ENCODE results near the gene F10.

Gene F10

DNA sequence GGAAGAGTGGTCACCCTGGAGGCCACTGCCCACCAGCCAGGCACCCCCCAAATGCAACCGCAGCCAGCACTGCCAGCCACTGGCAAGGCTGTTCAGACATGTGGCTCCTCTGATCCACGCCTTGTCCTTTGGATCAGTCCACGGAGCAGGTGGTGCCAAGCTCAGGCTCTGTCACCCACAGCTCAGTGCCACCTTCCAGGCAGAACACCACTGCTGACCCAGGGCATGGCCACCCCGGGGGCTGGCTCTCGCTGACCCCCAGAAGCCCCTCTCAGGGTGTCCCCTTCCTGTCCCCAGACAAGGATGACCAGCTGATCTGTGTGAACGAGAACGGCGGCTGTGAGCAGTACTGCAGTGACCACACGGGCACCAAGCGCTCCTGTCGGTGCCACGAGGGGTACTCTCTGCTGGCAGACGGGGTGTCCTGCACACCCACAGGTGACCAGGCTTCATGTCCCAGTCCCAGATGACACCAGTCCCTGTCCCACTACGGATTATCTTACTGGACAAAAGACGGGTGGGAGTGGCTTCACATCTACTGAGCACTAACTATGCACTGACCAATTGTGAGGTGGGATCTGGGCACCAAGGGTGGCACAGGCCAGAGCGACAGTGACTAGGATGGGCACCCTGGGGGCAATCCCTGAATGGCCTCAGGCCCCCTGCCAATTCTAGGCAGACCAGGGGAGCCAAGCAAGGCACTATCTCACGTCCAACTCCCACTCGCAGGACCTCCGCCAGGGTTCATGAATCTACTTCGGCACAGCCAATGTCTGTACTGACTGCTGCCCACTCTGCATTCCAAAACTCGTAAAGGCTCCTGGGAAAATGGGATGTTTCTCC is 7.0 kb upstream of the F10 start:
- DNase-seq (ENCODE audit: low spot score) (no peak), FAIRE-seq (no peak)

DNA sequence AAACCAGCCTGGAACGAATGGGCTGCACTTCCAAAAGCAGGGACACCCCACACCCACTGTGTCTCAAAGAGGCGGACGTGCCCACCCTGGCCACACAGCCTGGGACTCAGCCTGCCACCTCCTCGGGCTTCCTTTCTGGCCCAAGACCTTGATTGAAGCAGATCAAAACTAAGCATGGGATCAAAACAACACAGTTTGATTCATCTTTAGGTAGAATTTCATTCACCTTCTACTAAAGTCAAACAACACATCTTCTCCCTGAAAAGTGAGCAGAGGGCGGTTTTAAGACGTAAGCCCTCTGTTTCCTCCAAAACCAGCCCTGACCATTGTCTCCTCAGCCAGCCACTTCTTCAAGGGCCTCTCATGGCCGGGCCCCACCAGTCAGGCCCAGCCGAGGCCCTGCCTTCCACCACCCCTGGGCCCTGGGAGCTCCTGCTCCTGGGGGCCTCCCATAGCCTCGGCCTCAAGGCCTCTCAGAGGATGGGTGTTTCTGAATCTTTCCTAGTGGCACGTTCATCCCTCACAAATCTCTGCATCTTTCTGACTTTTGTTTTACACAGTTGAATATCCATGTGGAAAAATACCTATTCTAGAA is 6.3 kb upstream of the F10 start:
- FAIRE-seq (no peak), DNase-seq (ENCODE audit: low spot score) (no peak)

DNA sequence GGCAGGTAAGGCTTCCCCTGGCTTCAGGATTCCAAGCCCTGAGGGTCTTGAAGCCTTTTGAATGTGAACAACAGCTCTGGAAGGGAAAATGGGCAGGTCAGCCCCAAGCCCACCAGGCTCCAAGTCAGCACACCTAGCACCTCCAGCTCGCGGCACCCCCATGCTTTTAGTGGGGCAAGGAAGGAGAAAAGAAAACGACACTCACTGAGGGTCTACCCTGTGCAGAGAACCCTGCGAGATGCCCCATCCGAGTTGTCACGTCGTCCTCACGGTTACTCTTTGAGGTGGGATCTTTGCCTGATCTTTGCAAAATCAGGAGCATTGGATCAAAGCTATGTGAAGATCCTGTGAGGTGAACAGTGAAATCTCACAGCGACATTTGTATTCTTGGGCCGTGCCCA is 5.7 kb upstream of the F10 start:
- no peak for FAIRE-seq
- DNase-seq (ENCODE audit: low spot score), result no peak

DNA sequence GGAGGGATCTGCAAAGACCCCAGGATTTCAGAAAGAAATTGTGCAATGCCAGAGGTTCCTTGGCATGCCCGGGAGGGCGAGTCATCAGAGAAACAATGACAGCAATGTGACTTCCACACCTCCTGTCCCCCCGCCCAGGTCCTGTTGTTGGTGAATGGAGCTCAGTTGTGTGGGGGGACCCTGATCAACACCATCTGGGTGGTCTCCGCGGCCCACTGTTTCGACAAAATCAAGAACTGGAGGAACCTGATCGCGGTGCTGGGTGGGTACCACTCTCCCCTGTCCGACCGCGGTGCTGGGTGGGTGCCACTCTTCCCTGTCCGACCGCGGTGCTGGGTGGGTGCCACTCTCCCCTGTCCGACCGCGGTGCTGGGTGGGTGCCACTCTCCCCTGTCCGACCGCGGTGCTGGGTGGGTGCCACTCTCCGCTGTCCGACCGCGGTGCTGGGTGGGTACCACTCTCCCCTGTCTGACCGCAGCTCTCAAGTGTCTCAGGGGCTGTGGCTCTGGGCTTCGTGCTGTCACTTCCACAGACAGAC is 5.2 kb upstream of the F10 start:
- DNase-seq (ENCODE audit: low spot score) (no peak), FAIRE-seq (no peak)

DNA sequence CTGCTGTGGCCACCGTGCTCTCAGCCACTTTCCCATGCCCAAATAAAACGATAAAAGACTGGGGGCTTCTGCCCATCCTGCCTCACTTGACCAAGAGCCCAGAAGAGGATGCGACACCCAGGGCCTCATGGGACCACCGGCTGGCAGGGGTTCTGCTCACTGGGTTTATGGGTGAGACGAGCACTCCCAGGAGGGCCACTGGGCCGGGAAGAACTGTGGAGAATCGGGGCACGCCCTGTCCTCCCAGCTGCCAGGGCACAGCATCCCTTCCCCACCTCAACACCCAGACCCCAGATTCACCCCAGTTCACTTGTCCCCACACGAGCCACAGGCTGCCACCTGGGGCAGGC is 4.7 kb upstream of the F10 start:
- DNase-seq (ENCODE audit: low spot score) (no peak), FAIRE-seq (no peak)

DNA sequence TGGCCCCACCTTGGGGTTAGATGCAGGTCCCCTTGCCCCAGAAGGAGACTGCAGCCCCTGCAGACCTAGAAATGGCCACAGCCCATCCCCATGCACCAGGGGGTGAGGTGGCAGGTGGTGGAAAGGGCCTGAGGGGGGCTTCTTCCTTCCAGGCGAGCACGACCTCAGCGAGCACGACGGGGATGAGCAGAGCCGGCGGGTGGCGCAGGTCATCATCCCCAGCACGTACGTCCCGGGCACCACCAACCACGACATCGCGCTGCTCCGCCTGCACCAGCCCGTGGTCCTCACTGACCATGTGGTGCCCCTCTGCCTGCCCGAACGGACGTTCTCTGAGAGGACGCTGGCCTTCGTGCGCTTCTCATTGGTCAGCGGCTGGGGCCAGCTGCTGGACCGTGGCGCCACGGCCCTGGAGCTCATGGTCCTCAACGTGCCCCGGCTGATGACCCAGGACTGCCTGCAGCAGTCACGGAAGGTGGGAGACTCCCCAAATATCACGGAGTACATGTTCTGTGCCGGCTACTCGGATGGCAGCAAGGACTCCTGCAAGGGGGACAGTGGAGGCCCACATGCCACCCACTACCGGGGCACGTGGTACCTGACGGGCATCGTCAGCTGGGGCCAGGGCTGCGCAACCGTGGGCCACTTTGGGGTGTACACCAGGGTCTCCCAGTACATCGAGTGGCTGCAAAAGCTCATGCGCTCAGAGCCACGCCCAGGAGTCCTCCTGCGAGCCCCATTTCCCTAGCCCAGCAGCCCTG is 4.2 kb upstream of the F10 start:
- DNase-seq (ENCODE audit: low spot score) (no peak), FAIRE-seq (no peak)

DNA sequence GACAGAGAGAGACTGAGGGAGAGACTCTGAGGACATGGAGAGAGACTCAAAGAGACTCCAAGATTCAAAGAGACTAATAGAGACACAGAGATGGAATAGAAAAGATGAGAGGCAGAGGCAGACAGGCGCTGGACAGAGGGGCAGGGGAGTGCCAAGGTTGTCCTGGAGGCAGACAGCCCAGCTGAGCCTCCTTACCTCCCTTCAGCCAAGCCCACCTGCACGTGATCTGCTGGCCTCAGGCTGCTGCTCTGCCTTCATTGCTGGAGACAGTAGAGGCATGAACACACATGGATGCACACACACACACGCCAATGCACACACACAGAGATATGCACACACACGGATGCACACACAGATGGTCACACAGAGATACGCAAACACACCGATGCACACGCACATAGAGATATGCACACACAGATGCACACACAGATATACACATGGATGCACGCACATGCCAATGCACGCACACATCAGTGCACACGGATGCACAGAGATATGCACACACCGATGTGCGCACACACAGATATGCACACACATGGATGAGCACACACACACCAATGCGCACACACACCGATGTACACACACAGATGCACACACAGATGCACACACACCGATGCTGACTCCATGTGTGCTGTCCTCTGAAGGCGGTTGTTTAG is 3.3 kb upstream of the F10 start:
- no peak for FAIRE-seq

DNA sequence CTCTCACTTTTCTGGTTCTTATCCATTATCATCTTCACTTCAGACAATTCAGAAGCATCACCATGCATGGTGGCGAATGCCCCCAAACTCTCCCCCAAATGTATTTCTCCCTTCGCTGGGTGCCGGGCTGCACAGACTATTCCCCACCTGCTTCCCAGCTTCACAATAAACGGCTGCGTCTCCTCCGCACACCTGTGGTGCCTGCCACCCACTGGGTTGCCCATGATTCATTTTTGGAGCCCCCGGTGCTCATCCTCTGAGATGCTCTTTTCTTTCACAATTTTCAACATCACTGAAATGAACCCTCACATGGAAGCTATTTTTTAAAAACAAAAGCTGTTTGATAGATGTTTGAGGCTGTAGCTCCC is 2.8 kb upstream of the F10 start:
- DNase-seq (ENCODE audit: low spot score) (no peak), FAIRE-seq (no peak)

More for the DNA sequence above, 3.3 kb upstream of the F10 start:
- no peak for DNase-seq (ENCODE audit: low spot score)

DNA sequence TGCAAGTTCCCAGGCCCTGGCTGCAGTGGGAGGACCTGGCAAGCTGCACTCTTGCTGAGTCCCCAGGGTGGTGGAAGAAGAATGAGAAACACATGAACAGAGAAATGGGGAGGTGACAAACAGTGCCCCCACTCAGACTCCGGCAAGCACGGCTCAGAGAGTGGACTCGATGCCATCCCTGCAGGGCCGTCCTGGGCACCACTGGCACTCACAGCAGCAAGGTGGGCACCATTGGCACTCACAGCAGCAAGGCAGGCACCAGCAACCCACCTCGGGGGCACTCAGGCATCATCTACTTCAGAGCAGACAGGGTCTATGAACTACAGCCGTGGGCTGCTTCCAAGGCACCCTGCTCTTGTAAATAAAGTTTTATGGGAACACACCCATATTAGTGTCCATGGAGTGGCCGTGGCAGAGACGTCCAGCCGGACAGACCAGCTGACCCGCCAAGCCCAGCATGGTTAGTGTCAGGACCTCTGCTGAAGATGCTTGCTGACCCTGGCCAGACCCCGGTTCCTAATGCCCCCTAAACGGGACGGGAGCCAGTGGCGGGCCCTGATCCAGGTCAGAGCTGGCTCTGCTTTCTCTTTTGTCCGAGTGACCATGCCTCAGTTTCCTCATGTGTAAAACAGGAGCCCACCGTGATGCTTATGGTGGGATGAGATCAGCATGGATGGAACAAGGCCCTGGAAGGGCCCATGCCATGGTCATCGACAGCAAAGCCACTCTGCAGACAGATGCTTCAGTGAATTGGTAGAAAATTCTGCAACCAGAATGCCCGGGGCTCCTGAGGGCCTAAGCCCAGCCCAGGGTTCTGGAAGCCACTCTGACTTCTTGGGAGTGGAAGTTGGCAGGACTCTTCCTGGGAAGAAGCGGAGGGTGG is 2.1 kb upstream of the F10 start:
- FAIRE-seq, result no peak
- DNase-seq (ENCODE audit: low spot score), result no peak

DNA sequence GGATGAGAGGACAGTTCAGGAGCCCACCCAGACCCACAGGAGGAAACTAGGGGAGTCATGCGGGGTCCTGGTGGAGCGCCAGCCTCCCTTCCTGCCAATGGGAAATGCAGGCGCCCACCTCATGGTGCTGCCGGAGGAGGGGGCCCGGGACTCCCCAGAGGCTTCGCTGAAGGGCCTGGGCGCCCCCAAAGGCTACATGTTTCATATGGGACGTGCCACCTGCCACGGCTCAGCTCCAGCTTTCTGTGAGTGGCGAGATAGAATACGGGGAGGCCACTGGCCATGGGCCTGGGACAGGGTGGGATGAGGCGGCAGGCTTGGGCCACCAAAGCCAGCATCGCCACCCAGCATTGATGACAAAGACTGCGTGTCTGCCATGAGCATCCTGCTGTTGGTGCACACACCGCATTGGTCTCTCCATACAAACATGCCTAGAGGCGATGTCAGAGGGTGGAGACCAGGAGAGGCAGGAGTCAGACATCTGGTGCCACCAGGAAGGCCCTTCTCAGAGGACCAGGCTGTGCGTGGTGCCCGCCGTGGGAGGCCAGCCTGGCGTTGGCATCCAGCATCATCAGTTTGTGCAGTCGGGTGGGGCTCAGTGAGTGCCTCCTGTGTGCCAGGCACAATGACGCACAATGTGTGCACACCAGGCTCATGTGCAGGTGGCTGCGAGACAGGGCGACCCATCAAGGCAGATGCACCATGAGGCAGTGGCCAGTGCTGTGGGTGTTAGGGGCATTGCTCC is 1.2 kb upstream of the F10 start:
- FAIRE-seq (no peak), DNase-seq (ENCODE audit: low spot score) (no peak)

DNA sequence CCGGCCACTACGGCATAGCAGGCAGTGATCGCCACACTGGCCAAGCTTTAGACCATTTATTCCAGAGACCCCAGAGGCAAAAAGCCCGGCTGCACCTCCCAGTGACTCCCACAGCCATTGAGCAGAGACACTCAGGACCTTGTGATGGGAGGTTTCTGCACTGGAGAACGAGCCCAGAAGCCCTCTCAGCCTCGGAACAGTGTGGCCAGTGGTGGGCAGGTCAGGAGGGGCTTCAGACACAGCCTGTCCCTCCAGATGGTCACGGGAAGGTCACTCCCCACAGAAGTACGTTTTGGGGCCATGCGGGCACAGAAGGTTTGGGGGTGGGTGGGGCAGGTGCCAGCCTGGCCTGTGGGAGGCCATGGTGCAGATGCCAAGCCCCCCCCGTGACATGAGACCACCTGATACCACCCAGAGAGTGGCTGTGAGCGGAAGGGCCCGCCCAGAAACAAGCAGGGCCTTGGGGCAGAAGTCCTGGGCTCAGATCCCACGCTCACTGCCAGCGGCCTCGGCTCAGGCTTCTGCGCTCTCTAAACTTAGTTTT is 599 bp upstream of the F10 start:
- FAIRE-seq (no peak), DNase-seq (ENCODE audit: low spot score) (no peak)

DNA sequence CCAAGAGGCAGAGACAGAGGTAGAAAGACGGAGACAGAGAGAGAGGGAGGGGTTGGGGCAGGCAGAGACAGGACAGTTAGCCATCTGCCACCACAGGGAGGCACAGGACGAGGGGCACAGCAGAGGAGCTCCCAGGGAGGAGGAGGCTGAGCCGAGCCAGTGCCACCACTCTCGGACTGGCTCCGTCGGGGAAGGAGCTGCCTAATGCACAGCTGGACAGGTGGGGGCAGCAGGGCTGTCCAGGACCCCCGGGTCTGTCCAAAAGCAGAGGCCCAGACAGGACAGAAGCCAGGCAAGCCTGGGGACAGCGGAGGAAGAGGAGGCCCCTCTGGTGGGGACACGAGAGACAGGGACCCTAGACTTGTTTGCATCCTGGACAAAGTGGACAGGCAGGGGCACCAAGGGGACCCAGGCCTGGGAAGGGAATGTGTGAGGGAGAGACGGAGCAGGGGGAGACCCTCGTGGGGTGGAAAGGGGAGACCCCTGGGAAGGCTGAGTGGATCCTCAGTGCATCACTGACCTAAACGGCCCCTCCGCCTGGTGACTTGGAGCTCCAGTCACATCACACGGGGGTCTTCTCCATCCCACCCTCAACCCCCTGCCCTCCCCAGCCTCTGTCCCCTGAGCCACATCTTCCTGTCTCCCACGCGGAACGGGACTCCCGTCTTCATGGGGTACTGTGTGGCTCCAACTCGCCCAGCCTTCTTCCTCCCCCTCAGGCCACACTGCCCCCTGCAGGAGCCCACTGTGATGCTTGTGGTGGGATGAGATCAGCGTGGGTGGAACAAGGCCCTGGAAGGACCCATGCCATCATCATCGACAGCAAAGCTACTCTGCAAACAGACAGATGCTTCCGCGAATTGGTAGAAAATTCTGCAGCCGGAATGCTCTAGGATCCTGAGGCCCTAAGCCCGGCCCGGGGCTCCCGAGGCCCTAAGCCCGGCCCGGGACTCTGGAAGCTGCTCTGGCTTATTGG is 915 bp downstream of the F10 start:
- no peak for FAIRE-seq

DNA sequence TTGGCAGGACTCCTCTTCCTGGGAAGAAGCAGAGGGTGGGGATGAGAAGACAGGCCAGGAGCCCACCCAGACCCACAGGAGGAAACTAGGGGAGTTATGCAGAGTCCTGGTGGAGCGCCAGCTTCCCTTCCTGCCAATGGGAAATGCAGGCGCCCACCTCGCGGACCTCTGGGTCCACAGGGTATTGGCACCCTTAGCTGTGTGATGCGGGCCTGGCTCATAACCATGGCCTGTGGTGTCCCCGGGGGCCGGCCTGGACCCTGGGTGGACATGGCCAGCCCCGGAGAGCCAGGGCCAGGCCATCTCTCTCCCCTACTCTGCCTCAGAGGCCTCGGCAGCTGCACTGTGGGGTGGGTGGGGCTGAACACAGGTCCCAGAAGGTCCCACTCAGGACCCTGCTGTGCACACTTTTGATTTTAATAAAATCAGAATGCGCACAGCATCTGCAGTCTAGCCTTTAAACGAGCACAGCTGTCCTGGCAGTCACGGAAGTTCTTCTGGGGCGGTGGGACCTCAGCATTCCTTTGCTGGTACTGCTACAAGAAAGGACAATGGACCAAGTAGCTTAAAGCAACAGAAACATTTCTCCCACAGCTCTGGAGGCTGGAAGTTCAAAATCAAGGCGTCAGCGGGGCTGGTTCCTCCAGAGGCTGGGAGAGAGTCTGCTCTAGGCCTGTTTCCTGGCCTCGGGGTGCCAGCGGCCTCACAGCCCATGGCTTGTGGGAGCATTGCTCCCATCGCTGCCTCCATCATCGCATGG is 1.8 kb downstream of the F10 start:
- DNase-seq (ENCODE audit: low spot score) (no peak), FAIRE-seq (no peak)

More for the DNA sequence above, 915 bp downstream of the F10 start:
- no peak for DNase-seq (ENCODE audit: low spot score)

DNA sequence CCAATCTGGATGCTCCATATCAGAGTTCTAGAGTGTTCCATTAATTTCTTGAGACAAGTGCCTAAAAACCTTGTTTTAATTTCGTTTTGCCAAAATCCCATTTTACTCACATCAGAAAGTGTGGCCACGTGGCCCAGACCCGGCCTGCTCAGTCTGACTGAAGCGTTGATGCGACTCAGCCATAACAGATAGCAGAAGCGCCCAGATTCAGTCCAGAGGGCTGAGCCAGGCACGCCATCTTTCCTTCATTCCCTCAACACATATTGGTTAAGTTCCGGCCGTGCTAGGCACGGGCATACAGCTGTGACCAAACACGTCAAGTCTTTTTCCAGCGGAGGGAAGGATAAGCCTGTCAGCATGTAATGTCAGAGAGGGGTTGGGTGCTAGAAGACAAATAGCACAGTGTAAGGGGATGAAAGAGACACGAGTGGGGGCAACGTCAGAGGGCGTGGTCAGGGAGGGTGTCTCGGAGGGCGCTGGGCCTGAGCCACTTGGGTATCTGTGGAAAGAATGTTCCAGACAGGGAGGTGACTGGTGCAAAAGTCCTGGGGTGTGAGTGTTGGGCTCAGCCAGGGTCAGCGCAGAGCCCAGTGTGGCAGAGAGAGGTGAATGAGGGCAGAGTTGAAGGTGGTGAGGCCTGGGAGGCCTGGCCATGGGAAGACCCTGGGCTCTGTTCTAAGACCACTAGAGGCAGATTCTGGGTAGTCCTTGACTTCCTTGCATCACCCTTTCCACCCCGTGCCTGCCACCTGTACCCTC is 3.1 kb downstream of the F10 start:
- no peak for FAIRE-seq
- no peak for DNase-seq (ENCODE audit: low spot score)

DNA sequence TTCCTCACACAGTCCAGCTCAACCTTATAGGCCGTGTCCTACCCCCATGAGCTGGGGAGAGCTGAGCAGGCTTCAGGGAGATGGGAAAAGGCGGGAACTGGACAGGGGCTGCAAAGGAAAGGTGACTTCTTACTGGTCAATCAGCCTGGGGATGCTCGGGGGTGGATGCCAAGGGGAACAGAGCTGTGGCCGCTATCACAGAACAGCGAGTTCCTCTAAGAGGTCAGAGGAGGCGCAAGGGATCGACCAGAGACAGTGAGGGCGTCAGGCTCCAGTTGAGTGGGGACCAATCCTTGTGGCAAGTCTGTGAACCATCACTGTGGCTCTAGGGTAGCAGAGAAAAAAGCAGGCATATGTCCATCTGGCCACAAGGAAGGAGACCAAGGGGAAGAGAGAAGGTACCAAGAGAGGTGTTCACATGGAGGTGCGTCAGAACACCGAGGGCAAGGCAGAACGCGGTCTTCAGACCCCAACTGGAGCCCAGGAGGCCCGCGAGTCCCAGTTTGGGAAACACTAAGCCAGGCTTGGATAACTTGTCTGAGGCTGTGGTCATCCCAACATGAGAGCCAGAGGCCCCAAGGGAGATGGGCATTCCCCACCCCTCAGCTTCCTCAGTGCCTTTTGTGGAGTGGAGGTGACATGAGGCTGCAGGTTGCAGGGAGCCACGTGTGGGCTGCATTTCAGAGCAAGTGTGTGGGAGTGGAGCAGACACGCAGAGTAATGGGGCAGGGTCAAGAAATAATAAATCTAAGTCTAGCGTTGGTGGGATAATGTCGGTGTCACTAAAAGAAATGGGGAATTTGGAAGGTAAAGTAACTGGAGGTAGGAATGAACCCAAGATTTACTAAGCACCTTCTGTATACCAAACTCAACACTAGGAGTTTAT is 3.9 kb downstream of the F10 start:
- DNase-seq (ENCODE audit: low spot score) (no peak), FAIRE-seq (no peak)

DNA sequence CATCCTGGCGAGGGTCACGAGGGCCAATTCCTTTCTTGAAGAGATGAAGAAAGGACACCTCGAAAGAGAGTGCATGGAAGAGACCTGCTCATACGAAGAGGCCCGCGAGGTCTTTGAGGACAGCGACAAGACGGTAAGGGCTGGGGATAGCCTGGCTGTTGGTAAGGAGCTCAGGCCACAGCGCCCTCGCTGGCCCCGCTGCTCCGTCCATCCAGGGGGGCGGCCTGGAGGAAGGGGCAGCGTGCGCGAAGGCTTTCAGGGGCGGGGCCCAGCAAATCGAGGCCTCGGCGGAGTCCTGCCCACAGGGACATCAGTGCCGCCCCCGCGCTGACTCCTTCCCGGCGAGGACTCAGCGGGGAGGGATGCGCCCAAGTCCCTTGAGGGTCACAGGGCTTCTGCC is 6.9 kb downstream of the F10 start:
- FAIRE-seq (no peak), DNase-seq (ENCODE audit: low spot score) (no peak)
